ENCODE data around the gene FOXO3. TPM values are rescaled to one million over a fixed set of nuclear protein-coding genes. Genes with fewer than 3 reads are reported as not detected.

The FOXO3 gene
- total RNA-seq, 2 donors from 2014 or later = 39.9 to 70.0 TPM

DNA sequence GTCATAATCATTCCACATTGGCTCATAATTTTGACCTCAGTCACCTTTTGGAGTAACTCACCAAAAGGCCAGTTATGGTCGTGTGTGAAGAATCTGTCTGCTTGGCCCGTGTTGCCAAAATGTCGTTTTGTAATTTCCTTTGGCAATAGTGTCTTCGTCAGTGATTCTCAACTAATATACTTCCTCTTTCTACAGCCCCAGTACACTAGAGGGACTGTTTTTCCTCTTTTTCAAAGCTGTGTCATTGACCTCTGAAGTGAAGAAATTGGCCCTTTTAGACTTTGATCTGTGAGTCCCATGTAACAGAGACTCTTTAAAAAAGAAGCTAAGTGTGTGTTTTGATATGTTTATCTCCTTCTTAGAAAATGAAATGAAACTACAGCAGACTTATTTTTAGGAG lies 5.2 kb downstream of the FOXO3 start:
- DNase-seq (no peak), ATAC-seq (peak; percentile 46)
- intact Hi-C loops (cut with DNase I, micrococcal nuclease) = loop anchor here in 1 of 2 donors (10.0 kb wide), 1 partner anchor 109 kb away; no protein-coding TSS in a partner anchor

DNA sequence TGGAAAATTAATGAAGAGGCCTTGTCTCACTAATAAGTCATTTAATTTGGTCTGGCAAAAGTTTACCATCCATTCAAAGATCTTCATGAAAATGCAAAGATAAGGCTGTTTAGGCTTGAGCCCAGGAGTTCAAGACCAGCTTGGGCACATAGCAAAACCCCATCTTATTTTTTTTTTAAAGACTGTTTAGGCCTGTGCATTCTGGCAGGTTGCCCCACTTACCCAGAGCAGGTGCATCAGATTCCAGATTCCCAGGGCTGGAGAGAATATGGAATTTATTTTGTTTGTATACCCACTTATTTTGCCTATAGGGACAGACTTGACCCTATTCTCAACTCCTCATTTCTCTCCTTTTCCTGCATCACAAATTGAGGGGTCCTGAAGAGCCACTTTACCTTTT lies 5.7 kb downstream of the FOXO3 start:
- ATAC-seq (no peak), DNase-seq (no peak)
- intact Hi-C loops (cut with DNase I, micrococcal nuclease) = loop anchor here in 1 of 2 donors (10.0 kb wide), 1 partner anchor 108 kb away; no protein-coding TSS in a partner anchor

GRCh38 chr6:108568101-108568500 lies 7.4 kb downstream of the FOXO3 start:
- intact Hi-C loops (cut with DNase I, micrococcal nuclease) = loop anchor here in 1 of 2 donors (10.0 kb wide), 1 partner anchor 107 kb away; no protein-coding TSS in a partner anchor
- DNase-seq = no peak
- no peak for ATAC-seq

DNA sequence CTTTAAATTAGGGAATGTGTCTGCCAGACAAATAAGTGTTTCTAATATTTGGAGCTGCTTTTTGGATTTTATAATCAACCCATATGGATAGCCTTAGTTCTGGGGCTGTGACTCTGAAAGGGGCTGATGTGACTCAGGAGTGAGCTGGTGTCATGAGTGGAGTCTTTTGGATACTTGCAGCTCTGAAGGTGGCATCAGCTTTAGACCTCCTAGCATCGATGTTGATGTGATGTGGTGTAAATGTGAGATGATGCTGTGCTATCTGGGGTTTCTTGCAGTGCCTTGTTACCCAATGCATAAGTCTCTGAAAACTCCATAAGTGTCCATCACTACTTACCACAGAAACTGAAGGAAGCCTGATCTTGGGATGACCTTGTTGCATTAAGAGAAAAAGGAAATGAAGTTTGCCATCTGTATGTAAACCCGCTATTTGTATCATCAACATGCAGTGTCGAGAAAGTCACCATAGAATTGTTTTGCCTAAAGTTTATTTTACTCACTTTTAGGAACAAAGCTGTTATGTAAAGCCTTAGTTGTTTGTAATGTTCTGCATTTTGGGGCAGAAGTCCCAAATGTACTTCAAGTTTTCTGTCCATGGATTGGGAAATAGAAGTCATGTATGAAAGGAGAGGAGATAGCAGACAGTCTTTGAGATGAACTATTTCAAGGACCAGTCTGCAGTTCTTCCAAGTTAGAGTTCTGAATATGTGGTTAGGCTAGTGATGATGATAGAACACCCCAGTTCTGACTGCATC lies 8.0 kb downstream of the FOXO3 start:
- ATAC-seq = no peak
- intact Hi-C loops (cut with DNase I, micrococcal nuclease) = loop anchor here in 1 of 2 donors (10.0 kb wide), 1 partner anchor 106 kb away; no protein-coding TSS in a partner anchor

DNA sequence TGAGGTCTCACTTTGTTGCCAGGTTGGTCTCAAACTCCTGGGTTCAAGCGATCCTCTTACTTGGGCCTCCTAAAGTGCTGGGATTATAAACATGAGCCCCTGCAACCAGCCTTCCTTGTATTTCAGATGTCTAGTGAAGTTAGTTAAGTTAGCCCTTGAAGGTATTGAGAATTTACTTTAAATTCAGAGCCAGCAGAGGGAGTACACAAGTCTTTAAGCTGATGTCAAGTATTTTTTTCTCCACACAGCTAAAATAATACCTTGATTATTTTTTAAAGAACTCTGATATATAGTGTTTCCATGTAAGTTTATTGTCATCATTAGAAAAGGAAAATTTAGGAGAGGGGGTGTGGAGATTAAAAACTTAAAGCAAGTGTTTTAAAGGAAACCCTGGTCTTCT lies 9.8 kb downstream of the FOXO3 start:
- intact Hi-C loops (cut with DNase I, micrococcal nuclease) = no loop called here

More for the DNA sequence above, 8.0 kb downstream of the FOXO3 start:
- no peak for DNase-seq

DNA sequence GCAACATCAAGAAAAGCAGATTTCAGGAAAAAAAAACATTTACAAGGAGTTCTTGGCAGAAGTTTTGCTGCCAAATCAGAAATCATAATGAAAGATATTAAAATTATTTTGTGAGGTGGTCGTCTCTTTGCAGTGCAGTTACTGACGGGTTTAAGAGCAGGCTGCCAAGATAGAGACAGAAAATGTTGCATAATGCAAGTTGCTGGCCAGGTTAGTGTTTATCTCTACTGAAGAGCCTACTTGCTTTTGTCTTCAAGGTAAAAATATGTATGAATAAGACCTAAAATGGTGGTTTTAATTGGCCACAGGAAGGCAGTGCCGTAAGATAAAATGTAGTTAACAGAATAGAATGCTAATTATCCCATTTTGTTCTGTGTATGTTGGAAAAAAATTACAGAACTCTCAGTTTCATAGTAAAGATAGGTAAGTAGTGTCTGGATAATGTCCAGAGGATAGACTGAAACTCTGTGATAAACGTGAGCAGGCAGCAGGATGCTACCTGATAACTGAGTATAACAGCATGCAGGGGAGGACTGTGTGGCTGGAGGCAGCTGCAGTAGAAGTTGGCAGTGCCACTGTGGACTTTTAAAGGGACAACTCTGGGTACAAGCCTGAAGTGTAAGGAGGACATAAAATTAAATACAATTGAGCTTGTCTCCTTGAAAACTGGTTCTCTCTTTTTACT lies 13.9 kb downstream of the FOXO3 start:
- DNase-seq (no peak), ATAC-seq (no peak)
- intact Hi-C loops (cut with DNase I, micrococcal nuclease) = no loop called here

More for the DNA sequence above, 9.8 kb downstream of the FOXO3 start:
- no peak for DNase-seq
- no peak for ATAC-seq

- intact Hi-C loops (cut with DNase I, micrococcal nuclease) = no loop called here
- no peak for DNase-seq
- peak; percentile 14 for ATAC-seq
These were observed 15.3 kb downstream of the FOXO3 start for GRCh38 chr6:108575905-108576494.

GRCh38 chr6:108576709-108577108 lies 16.0 kb downstream of the FOXO3 start:
- ATAC-seq = peak; percentile 73
- intact Hi-C loops (cut with DNase I, micrococcal nuclease) = no loop called here

GRCh38 chr6:108578166-108578565 lies 17.4 kb downstream of the FOXO3 start:
- ATAC-seq (no peak), DNase-seq (no peak)
- intact Hi-C loops (cut with DNase I, micrococcal nuclease) = no loop called here

More at GRCh38 chr6:108576709-108577108, 16.0 kb downstream of the FOXO3 start:
- DNase-seq = no peak

DNA sequence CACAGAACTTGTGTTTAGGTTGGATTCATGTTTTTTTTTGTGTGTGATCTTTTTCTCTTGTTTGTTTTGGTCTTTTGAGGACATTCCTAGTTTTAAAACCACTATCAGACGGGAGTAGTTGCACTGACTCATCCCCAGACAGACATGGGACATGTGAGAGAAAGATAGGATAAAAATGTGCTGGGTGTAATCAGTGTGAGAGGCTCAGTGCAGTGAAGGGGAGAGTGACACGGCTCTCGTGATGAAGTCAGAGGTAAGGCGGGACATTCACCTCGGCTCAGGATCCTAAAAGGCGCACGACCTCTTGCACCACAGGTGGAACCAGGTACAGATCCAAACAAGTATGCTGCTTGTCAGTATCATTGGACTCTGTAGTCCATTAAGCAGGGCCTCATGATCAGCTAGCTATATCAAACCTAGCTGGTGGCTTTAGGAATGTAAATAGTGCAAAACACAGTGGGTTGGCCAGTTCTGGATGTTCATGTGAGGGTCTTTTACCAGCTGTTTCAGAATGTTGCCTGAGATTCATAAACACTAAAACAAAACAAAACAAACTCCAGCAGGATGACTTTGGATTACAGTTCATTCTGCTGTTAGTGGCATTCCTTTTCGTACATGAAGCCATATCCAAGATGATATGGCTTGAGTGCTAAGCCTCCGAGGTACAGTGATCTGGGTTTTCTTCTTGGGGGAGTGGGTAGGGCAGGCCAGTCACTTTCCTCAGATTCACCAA lies 18.0 kb downstream of the FOXO3 start:
- ATAC-seq (no peak), DNase-seq (no peak)
- intact Hi-C loops (cut with DNase I, micrococcal nuclease) = no loop called here

DNA sequence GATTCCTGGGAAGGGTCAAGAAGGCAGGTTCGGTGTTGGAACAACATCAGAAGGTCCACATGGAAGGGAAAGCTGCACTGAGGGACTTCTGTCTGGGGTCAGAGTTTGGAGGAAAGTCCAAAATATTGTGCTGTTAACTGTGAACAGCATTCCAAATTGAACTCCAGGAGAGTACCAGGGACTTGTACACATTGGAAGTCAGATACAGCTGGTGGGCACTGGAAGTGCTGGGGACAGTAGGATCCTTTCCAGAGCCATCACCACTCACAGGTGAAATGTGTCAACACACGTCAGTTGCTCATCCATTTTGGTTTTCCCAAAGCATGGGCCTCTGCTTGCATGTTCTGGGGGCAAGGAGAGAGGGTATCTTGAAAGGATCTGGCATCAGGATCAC lies 18.6 kb downstream of the FOXO3 start:
- intact Hi-C loops (cut with DNase I, micrococcal nuclease) = no loop called here
- ATAC-seq (no peak), DNase-seq (no peak)

- intact Hi-C loops (cut with DNase I, micrococcal nuclease) = loop anchor here in 1 of 2 donors (10.0 kb wide), 1 partner anchor 74 kb away; no protein-coding TSS in a partner anchor
- DNase-seq = no peak
These were observed 19.9 kb downstream of the FOXO3 start for GRCh38 chr6:108580646-108581045.

DNA sequence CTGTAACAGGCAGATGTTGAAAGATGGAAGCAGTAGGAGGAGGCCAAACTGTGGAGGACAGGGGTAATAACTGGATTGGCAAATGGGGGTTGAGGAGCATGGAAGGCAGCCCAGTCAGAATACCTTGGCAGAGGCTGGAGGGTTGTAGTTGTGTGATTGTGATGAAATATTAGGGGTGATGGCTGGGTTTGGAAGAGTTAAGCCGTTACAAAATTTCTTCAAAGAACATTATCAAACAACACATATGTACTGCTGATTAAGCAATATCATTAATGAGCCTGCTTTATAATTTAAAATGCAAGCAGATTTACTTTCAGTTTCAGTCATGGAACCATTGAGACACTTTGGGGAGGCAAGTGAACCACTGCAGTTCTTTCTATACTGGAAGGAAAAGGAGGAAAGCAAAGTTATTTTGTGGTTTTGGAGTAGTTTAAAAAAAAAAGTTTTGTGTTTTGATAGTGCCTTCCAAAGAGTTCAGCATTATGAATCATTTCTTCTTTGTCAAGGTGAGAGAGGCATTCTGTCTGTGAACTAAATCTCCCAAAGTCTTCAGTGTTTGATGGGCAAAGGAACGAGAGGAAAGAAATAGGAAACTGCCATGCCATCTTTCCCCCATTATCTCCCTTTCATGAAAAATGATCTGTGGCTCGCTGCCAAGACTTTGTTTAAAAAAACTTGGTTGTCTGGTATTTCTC lies 20.7 kb downstream of the FOXO3 start:
- DNase-seq = no peak
- no peak for ATAC-seq
- intact Hi-C loops (cut with DNase I, micrococcal nuclease) = loop anchor here in 1 of 2 donors (10.0 kb wide), 1 partner anchor 73 kb away; no protein-coding TSS in a partner anchor

More at GRCh38 chr6:108580646-108581045, 19.9 kb downstream of the FOXO3 start:
- ATAC-seq = no peak

GRCh38 chr6:108581932-108582475 lies 21.3 kb downstream of the FOXO3 start:
- intact Hi-C loops (cut with DNase I, micrococcal nuclease) = loop anchor here in 1 of 2 donors (10.0 kb wide), 1 partner anchor 73 kb away; no protein-coding TSS in a partner anchor
- DNase-seq = no peak

GRCh38 chr6:108582618-108583017 lies 21.9 kb downstream of the FOXO3 start:
- DNase-seq = no peak
- intact Hi-C loops (cut with DNase I, micrococcal nuclease) = loop anchor here in 1 of 2 donors (10.0 kb wide), 1 partner anchor 72 kb away; no protein-coding TSS in a partner anchor
- ATAC-seq = no peak

More at GRCh38 chr6:108581932-108582475, 21.3 kb downstream of the FOXO3 start:
- no peak for ATAC-seq

DNA sequence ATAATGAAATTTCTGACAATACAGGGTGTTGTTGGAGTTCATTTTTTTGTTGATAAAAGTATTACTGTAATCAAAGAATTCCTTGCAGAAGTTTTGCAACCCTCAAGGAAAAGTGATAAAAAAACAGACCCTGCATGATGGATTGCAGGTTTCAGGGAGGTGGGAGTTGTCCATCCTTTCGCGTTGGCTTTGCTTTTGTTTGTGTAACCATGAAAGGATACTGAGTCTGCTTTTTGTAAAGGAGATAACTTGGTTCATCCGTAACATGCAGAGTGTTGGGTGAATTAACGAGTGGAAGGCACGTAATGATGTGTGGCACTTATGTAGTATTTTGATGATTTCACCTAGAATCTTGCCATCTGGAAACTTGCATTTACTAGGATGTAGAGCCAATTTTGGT lies 23.6 kb downstream of the FOXO3 start:
- DNase-seq (no peak), ATAC-seq (no peak)
- intact Hi-C loops (cut with DNase I, micrococcal nuclease) = loop anchor here in 1 of 2 donors (10.0 kb wide), 1 partner anchor 70 kb away; no protein-coding TSS in a partner anchor

DNA sequence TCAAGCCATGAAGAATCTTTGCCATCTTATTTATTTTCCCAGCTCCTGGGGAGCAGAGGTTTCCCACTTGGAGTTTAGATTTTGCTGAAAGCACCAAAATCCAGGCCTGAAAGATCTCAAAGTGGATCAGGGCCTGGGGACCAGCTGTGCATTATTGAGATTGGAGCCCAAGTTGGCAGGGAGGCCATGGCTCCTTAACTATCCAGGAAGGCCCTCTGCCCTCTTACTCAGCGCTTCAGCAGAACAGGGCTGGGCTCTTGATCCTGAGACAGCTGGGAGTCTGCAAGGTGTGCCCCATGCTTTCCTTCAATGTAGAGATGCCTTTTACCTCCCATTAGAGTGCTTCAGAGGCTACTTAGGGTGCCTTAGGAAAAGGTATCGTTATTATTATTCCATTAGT lies 24.6 kb downstream of the FOXO3 start:
- ATAC-seq = no peak
- intact Hi-C loops (cut with DNase I, micrococcal nuclease) = loop anchor here in 1 of 2 donors (10.0 kb wide), 1 partner anchor 69 kb away; no protein-coding TSS in a partner anchor
- no peak for DNase-seq
